Cerebellar nuclear complex (tissue), 1 donor: ENCODE data around the gene ROMO1.

Experiments
- DNase-seq, 2 experiments: peaks; one replicate each; lab custom pipeline; 2025; lab: John Stamatoyannopoulos, UW

ROMO1 gene

GRCh38 chr20:35699127-35699956 is at the start of gene ROMO1, which contains the start of gene NFS1:
TSS of gene ROMO1 (plus strand) at chr20:35699405. CDS start at chr20:35699633, 228 bp downstream.
TSS of gene NFS1 (minus strand) at chr20:35699352. CDS start at chr20:35699288, 64 bp downstream.
- peak in 1 of 2 experiments; percentile 47 for DNase-seq

DNA sequence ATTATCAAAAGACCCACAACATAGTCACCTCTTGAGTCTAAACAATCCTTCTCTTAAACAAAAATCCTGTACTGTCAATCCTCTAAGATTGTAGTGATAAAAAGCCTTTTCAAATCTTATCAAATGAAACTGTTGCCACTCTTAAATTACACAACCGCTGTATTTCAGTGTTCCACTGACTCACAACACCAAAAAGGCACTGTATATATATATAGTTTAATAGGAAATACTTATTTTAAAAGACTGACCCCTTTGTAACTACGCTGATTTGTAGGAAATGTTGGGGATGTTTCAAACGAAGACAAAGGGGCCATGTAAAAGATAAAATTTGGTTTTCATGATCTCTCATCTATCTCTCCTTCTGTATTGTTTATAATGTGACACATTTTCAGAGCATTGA is 48.6 kb upstream of the ROMO1 start:
- no peak for DNase-seq

DNA sequence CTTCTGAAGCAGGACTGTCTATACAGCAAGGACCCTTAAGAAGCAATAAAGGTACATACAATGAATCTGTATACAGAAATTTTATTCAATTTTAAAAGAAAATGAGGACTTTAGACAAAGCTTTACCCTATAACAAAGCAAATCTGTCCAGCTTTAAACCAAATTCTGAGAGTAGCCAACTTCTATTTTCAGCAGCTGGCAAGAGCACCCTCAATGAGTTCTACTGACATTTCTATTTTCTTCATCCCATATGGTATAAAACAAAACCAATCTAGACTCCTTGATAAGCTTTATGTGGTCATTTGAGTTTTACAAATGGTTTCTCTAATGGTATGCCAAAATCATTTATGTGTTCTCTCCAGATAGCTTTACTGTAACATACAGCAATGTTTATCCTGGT is 47.2 kb upstream of the ROMO1 start:
- DNase-seq: no peak

DNA sequence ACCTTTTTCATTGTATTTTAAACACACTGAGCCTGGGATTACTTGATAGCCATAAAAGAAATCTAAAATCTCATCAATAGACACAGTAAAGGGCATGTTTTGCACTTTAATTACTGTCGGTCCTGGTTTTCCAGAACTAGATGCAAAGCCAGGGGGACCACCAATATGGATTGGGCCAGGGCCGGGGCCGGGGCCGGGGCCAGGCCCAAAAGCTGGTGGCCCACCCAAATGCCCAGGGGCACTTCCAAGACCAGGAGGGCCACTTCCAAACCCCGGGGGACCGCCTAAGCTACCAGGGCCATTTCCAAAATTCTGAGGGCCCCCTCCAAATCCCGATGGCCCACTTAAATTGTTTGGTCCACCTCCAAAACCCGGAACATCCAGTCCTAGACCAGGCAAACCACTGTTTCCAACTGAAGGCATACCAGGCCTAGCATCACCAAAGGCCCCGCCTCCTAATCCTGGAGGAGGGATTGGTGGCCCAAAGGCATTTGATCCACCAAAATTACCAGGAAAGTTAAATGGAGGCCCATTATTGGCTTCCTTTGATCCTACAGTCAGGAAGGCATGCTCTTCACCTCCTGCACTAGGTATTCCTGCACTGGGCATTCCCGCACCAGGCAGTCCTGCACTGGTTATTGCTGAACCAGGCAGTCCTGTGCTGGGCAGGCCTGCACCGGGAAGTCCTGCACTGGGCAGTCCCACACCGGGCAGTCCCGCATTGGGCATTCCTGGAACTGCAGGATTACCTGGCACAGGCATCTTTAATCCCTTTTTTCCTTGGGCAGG is 46.4 kb upstream of the ROMO1 start:
- no peak for DNase-seq

DNA sequence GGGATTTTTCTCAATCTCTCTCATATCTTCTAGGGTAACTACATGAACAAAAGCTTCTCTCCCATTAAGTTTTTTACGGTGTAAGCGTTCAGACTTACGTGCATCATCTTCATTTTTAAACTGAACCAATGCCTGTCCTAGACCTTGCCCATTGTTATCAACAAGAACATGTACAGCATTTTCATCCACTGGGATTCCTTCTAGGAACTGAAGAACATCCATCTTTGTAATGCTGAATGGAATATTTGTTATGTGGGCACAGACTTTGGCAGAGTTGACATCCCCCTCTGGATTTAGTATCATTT is 45.8 kb upstream of the ROMO1 start:
- DNase-seq: no peak

- no peak for DNase-seq
Measured at GRCh38 chr20:35653893-35654292, 45.3 kb upstream of the ROMO1 start.

GRCh38 chr20:35654415-35654814 is 44.8 kb upstream of the ROMO1 start:
- DNase-seq: no peak

DNA sequence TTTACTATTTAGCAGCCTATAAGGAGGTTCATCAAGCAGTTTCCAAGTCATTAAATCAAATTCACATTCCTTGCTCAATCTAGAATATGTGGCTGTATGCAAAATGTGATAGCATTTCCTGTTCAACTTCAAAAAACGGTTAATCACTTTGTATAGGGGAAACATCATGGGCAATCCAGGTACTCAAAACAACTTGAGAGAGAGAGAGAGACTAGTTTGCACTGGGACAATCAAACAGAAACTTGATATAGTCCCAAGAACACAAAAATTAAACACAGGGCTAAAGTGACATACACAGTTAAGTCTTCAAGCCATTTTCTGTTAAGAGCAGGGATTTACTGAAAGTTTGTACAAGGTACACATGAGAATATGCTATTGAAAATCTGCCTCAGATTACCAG is 41.9 kb upstream of the ROMO1 start:
- DNase-seq: no peak

DNA sequence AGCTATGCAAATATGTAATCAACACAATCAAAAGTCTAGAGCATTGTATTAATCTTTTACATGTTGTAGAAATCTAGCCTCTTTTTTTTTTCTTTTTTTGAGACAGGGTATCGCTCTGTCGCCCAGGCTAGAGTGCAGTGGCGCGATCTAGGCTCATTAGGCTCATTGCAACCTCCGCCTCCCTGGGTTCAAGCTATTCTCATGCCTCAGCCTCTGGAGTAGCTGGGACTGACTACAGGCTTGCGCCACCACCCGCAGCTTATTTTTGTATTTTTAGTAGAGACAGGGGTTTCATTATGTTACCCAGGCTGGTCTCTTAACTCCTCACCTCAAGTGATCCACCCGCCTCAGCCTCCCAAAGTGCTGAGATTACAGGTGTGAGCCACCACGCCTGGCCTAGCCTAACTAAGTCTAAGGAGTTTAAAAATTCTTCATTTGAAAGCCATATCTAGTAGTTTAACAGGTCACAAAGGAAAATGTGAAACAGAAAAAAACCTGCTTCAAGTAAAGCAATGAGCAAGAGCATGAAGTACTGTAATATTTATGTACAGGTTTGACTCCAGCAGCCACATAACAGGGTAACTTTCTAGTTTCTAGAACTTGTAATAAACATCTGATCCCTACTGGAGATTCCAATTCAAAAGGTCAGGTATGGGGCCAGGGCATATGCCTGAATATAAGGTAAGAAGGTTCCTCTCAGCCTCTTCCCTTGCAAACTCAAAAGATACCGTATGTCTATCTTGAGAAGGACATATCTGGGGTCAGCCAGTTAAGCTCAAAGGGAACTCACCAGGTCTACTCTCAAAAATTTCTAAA is 38.9 kb upstream of the ROMO1 start:
- no peak for DNase-seq

DNA sequence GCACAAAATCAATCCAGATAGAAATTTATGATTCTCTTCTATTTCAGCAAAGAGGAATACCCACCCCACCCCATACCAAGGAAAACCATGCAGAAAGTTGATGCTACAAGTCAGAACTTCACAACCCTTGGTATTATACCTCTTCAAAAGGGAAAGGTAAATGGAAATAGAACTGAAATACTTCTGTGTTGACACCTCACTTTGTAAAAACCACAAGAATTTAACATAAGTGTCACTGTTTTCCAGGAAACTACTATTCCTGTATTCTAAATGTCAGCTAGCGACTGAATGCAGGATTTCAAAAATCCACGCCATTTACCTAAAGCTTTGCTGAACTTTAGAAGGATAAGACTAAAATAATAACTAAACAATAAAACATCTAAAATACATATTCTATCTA is 38.2 kb upstream of the ROMO1 start:
- no peak for DNase-seq

- no peak for DNase-seq
Measured at GRCh38 chr20:35661908-35662307, 37.3 kb upstream of the ROMO1 start.

- DNase-seq: no peak
Measured at GRCh38 chr20:35662551-35662950, 36.7 kb upstream of the ROMO1 start.

- no peak for DNase-seq
Measured at GRCh38 chr20:35663516-35664465, 35.4 kb upstream of the ROMO1 start.

DNA sequence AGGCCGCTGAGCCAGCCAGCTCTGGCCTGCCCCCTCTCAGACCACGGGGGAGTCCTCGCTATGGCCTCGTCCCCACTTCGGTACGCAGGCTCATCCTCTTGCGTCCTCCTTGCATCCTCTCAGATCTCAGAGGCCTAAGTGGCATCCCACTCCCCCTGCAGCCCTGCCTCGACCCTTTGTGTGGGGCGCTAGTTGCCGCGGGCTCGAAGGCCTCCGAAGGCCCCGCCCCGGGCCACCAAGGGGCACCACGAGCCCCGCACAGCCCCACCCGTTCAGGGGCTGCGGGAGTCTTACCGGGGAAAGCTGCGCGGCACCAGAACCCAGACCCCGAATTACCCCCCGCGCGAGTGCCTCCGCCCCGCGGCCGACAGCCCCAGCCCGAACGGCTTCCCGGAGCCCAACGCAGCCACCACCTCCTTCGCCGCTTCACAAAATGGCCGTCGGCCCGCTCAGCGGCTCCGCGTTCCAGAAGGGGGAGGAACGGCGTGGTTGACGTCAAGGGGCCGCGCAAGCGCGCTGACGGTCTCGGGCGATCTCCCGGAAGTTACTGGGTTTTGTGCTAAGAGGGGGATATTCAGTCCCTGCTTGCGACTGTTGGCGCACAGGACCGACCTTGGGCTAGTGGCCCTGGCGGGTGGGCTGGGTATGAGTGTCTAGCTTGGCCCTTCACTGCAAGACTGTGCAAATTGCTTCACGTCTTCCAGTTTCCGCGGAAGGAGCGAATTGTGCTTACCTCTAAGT is 34.6 kb upstream of the ROMO1 start, which contains the start of the genes CPNE1 and RBM12:
TSS of gene CPNE1 (minus strand) at position 435 of the 741 bp plus-strand sequence. CDS start 31,977 bp downstream, outside the sequence.
TSS of gene RBM12 (minus strand) at position 435 of the 741 bp plus-strand sequence. CDS start 9,578 bp downstream, outside the sequence.
- peak; percentile 15 to 71 for DNase-seq

DNA sequence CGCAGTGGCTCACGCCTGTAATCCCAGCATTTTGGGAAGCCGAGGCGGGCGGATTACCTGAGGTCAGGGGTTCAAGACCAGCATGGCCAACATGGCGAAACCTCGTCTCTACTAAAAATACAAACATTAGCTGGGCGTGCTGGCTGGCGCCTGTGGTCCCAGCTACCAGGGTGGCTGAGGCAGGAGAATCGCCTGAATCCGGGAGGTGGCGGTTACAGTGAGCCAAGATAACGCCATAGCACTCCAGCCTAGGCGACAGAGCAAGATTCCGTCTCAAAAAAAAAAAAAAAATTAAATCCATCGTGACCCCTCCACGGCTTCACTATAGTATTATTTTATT is 33.3 kb upstream of the ROMO1 start:
- DNase-seq: no peak

GRCh38 chr20:35669221-35669620 is 30.0 kb upstream of the ROMO1 start:
- no peak for DNase-seq

GRCh38 chr20:35669681-35670080 is 29.5 kb upstream of the ROMO1 start:
- DNase-seq: no peak

GRCh38 chr20:35673884-35674283 is 25.3 kb upstream of the ROMO1 start:
- DNase-seq: peak in 1 of 2 experiments; percentile 8

GRCh38 chr20:35674921-35675320 is 24.3 kb upstream of the ROMO1 start:
- DNase-seq: no peak

DNA sequence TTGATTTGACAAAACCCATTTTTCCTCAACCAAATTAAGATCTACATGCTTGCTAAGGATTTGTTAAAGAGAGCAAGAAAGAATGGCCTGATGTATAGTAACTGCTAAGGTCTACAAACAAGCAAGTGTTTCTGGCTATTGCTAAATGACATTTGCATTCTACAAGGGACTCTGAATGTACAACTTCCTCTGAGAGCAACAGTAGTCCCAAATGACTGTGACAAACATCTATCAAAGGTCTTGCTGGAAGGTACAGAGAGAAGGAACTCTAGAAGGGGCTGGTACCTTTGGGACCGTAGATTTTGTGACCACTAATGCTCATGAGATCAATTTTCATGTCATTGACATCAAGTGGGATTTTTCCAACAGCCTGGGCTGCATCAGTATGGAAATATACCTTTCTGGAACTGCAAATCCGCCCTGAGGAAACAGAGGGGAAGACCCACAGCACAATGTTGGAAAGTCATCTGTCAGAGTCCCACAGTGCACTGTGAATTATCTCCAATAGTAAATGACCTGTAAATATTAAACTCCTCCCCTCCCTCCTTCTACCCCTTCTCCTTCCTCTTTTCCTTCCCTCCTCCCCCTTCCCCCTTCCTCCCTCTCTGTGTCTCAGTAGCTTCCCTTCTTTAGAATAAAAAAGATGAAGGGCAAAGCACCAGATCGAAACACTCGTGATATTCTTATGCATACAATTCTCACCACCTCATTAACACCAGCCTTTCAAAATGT is 18.6 kb upstream of the ROMO1 start:
- DNase-seq: no peak
